HG03378 (cell line): ENCODE measurements around the gene WDFY2.
A peak's percentile ranks its signal among the peaks of the same experiment; 100 is the strongest.
"Not testable (repeated sequence)": the region's sequence is repeated elsewhere in the genome, so short reads cannot be mapped to it uniquely, and the experiment has no call there.

Experiments used
- ATAC-seq: cut with Tn5 transposase; IDR thresholded peaks from one replicate; pipeline ENCODE4 v1.9.1; 2021; ENCODE audit warnings: mild to moderate bottlenecking, moderate library complexity; ENCODE audit not compliant: unreplicated experiment

Gene WDFY2

GRCh38 chr13:51583875-51584730, at the start of gene WDFY2:
Gene WDFY2 (plus strand): TSS chr13:51584462. CDS start chr13:51584688, 226 bp downstream.
- ATAC-seq: peak; percentile 74

GRCh38 chr13:51538591-51539179, 45.6 kb upstream of the WDFY2 start:
- no peak for ATAC-seq

- ATAC-seq: no peak
Measured at GRCh38 chr13:51539887-51540286, 44.4 kb upstream of the WDFY2 start.

- ATAC-seq: no peak
Measured at GRCh38 chr13:51541037-51541436, 43.2 kb upstream of the WDFY2 start.

GRCh38 chr13:51541809-51542258, 42.4 kb upstream of the WDFY2 start:
- no peak for ATAC-seq

- no peak for ATAC-seq
Measured at GRCh38 chr13:51542346-51543242, 41.7 kb upstream of the WDFY2 start.

- not testable (repeated sequence) for ATAC-seq
Measured at GRCh38 chr13:51545446-51545845, 38.8 kb upstream of the WDFY2 start.

GRCh38 chr13:51547425-51548176, 36.7 kb upstream of the WDFY2 start:
- ATAC-seq: no peak

- ATAC-seq: no peak
Measured at GRCh38 chr13:51549050-51549449, 35.2 kb upstream of the WDFY2 start.

- ATAC-seq: no peak
Measured at GRCh38 chr13:51549593-51549992, 34.7 kb upstream of the WDFY2 start.

GRCh38 chr13:51550151-51550550, 34.1 kb upstream of the WDFY2 start:
- ATAC-seq: no peak

- no peak for ATAC-seq
Measured at GRCh38 chr13:51551416-51551815, 32.8 kb upstream of the WDFY2 start.

- no peak for ATAC-seq
Measured at GRCh38 chr13:51552027-51552426, 32.2 kb upstream of the WDFY2 start.

- no peak for ATAC-seq
Measured at GRCh38 chr13:51553531-51553930, 30.7 kb upstream of the WDFY2 start.

GRCh38 chr13:51556740-51557139, 27.5 kb upstream of the WDFY2 start:
- no peak for ATAC-seq

- no peak for ATAC-seq
Measured at GRCh38 chr13:51557438-51557837, 26.8 kb upstream of the WDFY2 start.

- no peak for ATAC-seq
Measured at GRCh38 chr13:51557875-51558612, 26.2 kb upstream of the WDFY2 start.

- ATAC-seq: no peak
Measured at GRCh38 chr13:51559946-51560735, 24.1 kb upstream of the WDFY2 start.
